ENCODE data around the gene CCR5. TPM values are rescaled to one million over a fixed set of nuclear protein-coding genes. Genes with fewer than 3 reads are reported as not detected.

CCR5 gene
- total RNA-seq, 2 donors from 2014 or later: 0.78 TPM; not detected in 1

GRCh38 chr3:46369675-46370132 is 1.0 kb upstream of the CCR5 start:
- ATAC-seq: no peak
- Histone ChIP-seq H3K27me3 (no peaks in the 10 kb centered on the region), H3K4me1 (no peaks in the 10 kb centered on the region), H3K27ac (no peak overlapping the region), H3K4me3 (no peak overlapping the region), H3K36me3 (replicated peaks in 1 of 2; ENCODE audit: insufficient read depth in 1 of 2, low read depth in 2 of 2) (no peaks in the 10 kb centered on the region), H3K9me3 (no peaks in the 10 kb centered on the region)
- TF ChIP-seq POLR2A (IDR thresholded peaks at IDR 0.05): no peak
- TF ChIP-seq, protein P1, sequence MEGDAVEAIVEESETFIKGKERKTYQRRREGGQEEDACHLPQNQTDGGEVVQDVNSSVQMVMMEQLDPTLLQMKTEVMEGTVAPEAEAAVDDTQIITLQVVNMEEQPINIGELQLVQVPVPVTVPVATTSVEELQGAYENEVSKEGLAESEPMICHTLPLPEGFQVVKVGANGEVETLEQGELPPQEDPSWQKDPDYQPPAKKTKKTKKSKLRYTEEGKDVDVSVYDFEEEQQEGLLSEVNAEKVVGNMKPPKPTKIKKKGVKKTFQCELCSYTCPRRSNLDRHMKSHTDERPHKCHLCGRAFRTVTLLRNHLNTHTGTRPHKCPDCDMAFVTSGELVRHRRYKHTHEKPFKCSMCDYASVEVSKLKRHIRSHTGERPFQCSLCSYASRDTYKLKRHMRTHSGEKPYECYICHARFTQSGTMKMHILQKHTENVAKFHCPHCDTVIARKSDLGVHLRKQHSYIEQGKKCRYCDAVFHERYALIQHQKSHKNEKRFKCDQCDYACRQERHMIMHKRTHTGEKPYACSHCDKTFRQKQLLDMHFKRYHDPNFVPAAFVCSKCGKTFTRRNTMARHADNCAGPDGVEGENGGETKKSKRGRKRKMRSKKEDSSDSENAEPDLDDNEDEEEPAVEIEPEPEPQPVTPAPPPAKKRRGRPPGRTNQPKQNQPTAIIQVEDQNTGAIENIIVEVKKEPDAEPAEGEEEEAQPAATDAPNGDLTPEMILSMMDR (IDR thresholded peaks at IDR 0.05): no peak
- intact Hi-C loops (cut with DNase I): no loop called here
- DNase-seq: no peak
- WGBS, 2 donors: 51 to 61% methylated on average over 6 of the region's 6 CpGs

DNA sequence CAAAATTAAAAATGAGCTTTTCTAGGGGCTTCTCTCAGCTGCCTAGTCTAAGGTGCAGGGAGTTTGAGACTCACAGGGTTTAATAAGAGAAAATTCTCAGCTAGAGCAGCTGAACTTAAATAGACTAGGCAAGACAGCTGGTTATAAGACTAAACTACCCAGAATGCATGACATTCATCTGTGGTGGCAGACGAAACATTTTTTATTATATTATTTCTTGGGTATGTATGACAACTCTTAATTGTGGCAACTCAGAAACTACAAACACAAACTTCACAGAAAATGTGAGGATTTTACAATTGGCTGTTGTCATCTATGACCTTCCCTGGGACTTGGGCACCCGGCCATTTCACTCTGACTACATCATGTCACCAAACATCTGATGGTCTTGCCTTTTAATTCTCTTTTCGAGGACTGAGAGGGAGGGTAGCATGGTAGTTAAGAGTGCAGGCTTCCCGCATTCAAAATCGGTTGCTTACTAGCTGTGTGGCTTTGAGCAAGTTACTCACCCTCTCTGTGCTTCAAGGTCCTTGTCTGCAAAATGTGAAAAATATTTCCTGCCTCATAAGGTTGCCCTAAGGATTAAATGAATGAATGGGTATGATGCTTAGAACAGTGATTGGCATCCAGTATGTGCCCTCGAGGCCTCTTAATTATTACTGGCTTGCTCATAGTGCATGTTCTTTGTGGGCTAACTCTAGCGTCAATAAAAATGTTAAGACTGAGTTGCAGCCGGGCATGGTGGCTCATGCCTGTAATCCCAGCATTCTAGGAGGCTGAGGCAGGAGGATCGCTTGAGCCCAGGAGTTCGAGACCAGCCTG is 984 bp downstream of the CCR5 start:
- WGBS, 2 donors: 53 to 59% methylated on average over 10 of the region's 10 CpGs
- TF ChIP-seq POLR2A (IDR thresholded peaks at IDR 0.05): no peak
- TF ChIP-seq, protein P1 (IDR thresholded peaks at IDR 0.05): no peak
- no peak for ATAC-seq
- no peak overlapping the region for H3K4me3 ChIP-seq
- no peaks in the 10 kb centered on the region for H3K27me3 ChIP-seq
- intact Hi-C loops (cut with DNase I): no loop called here
- no peaks in the 10 kb centered on the region for H3K4me1 ChIP-seq
- no peaks in the 10 kb centered on the region for H3K36me3 ChIP-seq (replicated peaks in 1 of 2; ENCODE audit: insufficient read depth in 1 of 2, low read depth in 2 of 2)
- no peak overlapping the region for H3K27ac ChIP-seq
- no peak for DNase-seq
- H3K9me3 ChIP-seq: no peaks in the 10 kb centered on the region

DNA sequence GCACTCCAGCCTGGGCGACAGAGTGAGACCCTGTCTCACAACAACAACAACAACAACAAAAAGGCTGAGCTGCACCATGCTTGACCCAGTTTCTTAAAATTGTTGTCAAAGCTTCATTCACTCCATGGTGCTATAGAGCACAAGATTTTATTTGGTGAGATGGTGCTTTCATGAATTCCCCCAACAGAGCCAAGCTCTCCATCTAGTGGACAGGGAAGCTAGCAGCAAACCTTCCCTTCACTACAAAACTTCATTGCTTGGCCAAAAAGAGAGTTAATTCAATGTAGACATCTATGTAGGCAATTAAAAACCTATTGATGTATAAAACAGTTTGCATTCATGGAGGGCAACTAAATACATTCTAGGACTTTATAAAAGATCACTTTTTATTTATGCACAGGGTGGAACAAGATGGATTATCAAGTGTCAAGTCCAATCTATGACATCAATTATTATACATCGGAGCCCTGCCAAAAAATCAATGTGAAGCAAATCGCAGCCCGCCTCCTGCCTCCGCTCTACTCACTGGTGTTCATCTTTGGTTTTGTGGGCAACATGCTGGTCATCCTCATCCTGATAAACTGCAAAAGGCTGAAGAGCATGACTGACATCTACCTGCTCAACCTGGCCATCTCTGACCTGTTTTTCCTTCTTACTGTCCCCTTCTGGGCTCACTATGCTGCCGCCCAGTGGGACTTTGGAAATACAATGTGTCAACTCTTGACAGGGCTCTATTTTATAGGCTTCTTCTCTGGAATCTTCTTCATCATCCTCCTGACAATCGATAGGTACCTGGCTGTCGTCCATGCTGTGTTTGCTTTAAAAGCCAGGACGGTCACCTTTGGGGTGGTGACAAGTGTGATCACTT is 2.0 kb downstream of the CCR5 start:
- H3K4me1 ChIP-seq: no peaks in the 10 kb centered on the region
- no peak overlapping the region for H3K27ac ChIP-seq
- TF ChIP-seq POLR2A (IDR thresholded peaks at IDR 0.05): no peak
- TF ChIP-seq, protein P1 (IDR thresholded peaks at IDR 0.05): peak in 4 of 7 experiments; percentile 24 to 38 (median 25)
- H3K27me3 ChIP-seq: no peaks in the 10 kb centered on the region
- no peaks in the 10 kb centered on the region for H3K9me3 ChIP-seq
- H3K4me3 ChIP-seq: no peak overlapping the region
- intact Hi-C loops (cut with DNase I): no loop called here
- ATAC-seq (no peak), DNase-seq (no peak)
- H3K36me3 ChIP-seq (replicated peaks in 1 of 2; ENCODE audit: insufficient read depth in 1 of 2, low read depth in 2 of 2): no peaks in the 10 kb centered on the region
- WGBS, 2 donors: 55 to 59% methylated on average over 9 of the region's 9 CpGs

- no peaks in the 10 kb centered on the region for H3K36me3 ChIP-seq (replicated peaks in 1 of 2; ENCODE audit: insufficient read depth in 1 of 2, low read depth in 2 of 2)
- no peaks in the 10 kb centered on the region for H3K4me1 ChIP-seq
- H3K4me3 ChIP-seq: no peak overlapping the region
- H3K27me3 ChIP-seq: no peaks in the 10 kb centered on the region
- 73 to 80% methylated on average over 3 of the region's 3 CpGs for WGBS, 2 donors
- no peaks in the 10 kb centered on the region for H3K9me3 ChIP-seq
- TF ChIP-seq, protein P1 (IDR thresholded peaks at IDR 0.05): no peak
- TF ChIP-seq POLR2A (IDR thresholded peaks at IDR 0.05): no peak
- ATAC-seq: no peak
- H3K27ac ChIP-seq: no peak overlapping the region
- DNase-seq: no peak
- intact Hi-C loops (cut with DNase I): no loop called here
Measured at GRCh38 chr3:46374755-46375154, 4.0 kb downstream of the CCR5 start.
